HepG2 (cell line): Measurements from ENCODE around the gene ERBB4. TPM values are rescaled to one million over a fixed set of nuclear protein-coding genes. Genes with fewer than 3 reads are reported as not detected.

Experiments
- ATAC-seq: fragments of 200-7000 bp; cut with Tn5 transposase; 3 replicates; pipeline ENCODE4 v1.9.1; 2020; ENCODE audit warnings: mild to moderate bottlenecking, moderate library complexity
- BruUV-seq: library from RNA; stranded (reverse); fragments of 400-500 nt; replicated peaks from 2 replicates; lab custom pipeline; 2021; lab: Mats Ljungman, UMichigan
- CTCF ChIA-PET: fragments of 300-600 bp; formaldehyde crosslinking; extraction: SDS; loops from one replicate; lab custom pipeline; 2021; ENCODE audit warnings: low total read pairs, inconsistent platforms, low intra/inter-chr PET ratio; lab: Yijun Ruan, JAX
- POLR2A ChIA-PET: fragments of 350-600 bp; sonication (Branson Sonifier 250); formaldehyde crosslinking; loops from one replicate; lab custom pipeline; 2020; ENCODE audit warnings: antibody characterized with exemption, inconsistent platforms; lab: Yijun Ruan, JAX
- DNase-seq: peaks from one replicate; pipeline ENCODE4 v3.0.0-alpha.2; 2015; ENCODE audit warnings: low spot score
- FAIRE-seq: peaks from 3 replicates; lab custom pipeline; 2011; peaks lifted over from hg19 to GRCh38; lab: Jason Lieb, UNC
- H2AFZ ChIP-seq: one replicate; pipeline ENCODE4 v1.6.1; 2011; ENCODE audit warnings: low read length, inconsistent platforms
- H3K27ac ChIP-seq: fragments of 300-600 bp; 3 replicates; pipeline ENCODE4 v1.8.0; 2011; ENCODE audit warnings: mixed run types, mild to moderate bottlenecking, mixed read lengths, low read length, inconsistent platforms; ENCODE audit not compliant: insufficient read depth; ENCODE audit errors: extremely low read length
- H3K27me3 ChIP-seq, 2 experiments: fragments of 200-600 bp in 1 of 2; 2 replicates in 1 of 2; 3 replicates in 1 of 2; pipeline versions ENCODE4 v1.6.0 to v1.8.0; 2011; ENCODE audit warnings: low read length in 2 of 2, mild to moderate bottlenecking in 2 of 2, moderate library complexity in 2 of 2, inconsistent platforms in 1 of 2; ENCODE audit not compliant: insufficient read depth in 2 of 2, control insufficient read depth in 1 of 2
- H3K36me3 ChIP-seq, 2 experiments: fragments of 200-600 bp in 1 of 2; replicated peaks in 1 of 2; 2 replicates in 1 of 2; 3 replicates in 1 of 2; pipeline versions ENCODE4 v1.5.1 to v1.8.0; 2011; ENCODE audit warnings: low read length in 2 of 2, inconsistent platforms in 1 of 2; ENCODE audit not compliant: insufficient read depth in 2 of 2, control insufficient read depth in 1 of 2
- H3K4me1 ChIP-seq: 2 replicates; pipeline ENCODE4 v1.5.1; 2012; ENCODE audit warnings: low read length, inconsistent platforms; ENCODE audit not compliant: insufficient read depth
- H3K4me2 ChIP-seq: 2 replicates; pipeline ENCODE4 v1.6.0; 2011; ENCODE audit warnings: low read depth, low read length, inconsistent platforms
- H3K4me3 ChIP-seq, 3 experiments: fragments of 200-600 bp in 1 of 3; sonication (generic), shearing (Covaris generic) in 1 of 3; replicated peaks in 1 of 3; 2 replicates each; pipeline ENCODE4 v1.5.1; 2011 to 2016; ENCODE audit warnings: low read length in 3 of 3, inconsistent platforms in 2 of 3, low read depth in 2 of 3, mild to moderate bottlenecking in 2 of 3, control low read depth in 1 of 3, mixed read lengths in 1 of 3; ENCODE audit not compliant: insufficient read depth in 1 of 3
- H3K79me2 ChIP-seq: one replicate; pipeline ENCODE4 v1.6.1; 2011; ENCODE audit warnings: low read length, inconsistent platforms; ENCODE audit not compliant: insufficient read depth
- H3K9ac ChIP-seq: 2 replicates; pipeline ENCODE4 v1.6.0; 2011; ENCODE audit warnings: mild to moderate bottlenecking, low read depth, low read length, inconsistent platforms; ENCODE audit not compliant: insufficient read depth
- H3K9me3 ChIP-seq: 2 replicates; pipeline ENCODE4 v1.5.1; 2012; ENCODE audit warnings: mild to moderate bottlenecking, low read length
- H4K20me1 ChIP-seq: 2 replicates; pipeline ENCODE4 v1.6.0; 2011; ENCODE audit warnings: inconsistent platforms, mild to moderate bottlenecking, low read length, moderate library complexity; ENCODE audit not compliant: insufficient read depth
- ATF7 ChIP-seq, 2 experiments: fragments of 450-650 bp in 1 of 2; sonication (generic) in 1 of 2; formaldehyde crosslinking in 1 of 2; IDR thresholded peaks; 2 replicates each; pipeline versions ENCODE4 v1.4.0 to v1.6.1; 2016 to 2020; ENCODE audit warnings: antibody characterized with exemption in 1 of 2, mild to moderate bottlenecking in 1 of 2, missing genetic modification reagents in 1 of 2
- CTCF ChIP-seq: sonication (generic); formaldehyde crosslinking; IDR thresholded peaks from 2 replicates; pipeline ENCODE4 v1.5.0; 2020; ENCODE audit warnings: mild to moderate bottlenecking, missing genetic modification reagents, moderate library complexity
- HOXA9 ChIP-seq: sonication (generic); formaldehyde crosslinking; IDR thresholded peaks from 2 replicates; pipeline ENCODE4 v1.8.1; 2022; ENCODE audit warnings: missing genetic modification reagents, mild to moderate bottlenecking, moderate library complexity, borderline replicate concordance
- ZFYVE20 ChIP-seq: sonication (generic); formaldehyde crosslinking; IDR thresholded peaks from 2 replicates; pipeline ENCODE4 v1.8.0; 2023; ENCODE audit warnings: low read depth, mild to moderate bottlenecking, moderate library complexity, missing genetic modification reagents, borderline replicate concordance
- ZNF318 ChIP-seq: sonication (generic); formaldehyde crosslinking; IDR thresholded peaks from 2 replicates; pipeline ENCODE4 v1.4.0; 2020; ENCODE audit warnings: mild to moderate bottlenecking, missing genetic modification reagents
- WGBS: methylation state at CpG from one replicate; pipeline ENCODE4 v1.1.6; 2017; ENCODE audit warnings: low lambda C conversion rate; 5-methylcytosine and 5-hydroxymethylcytosine counted together
- in situ Hi-C: cut with HindIII; loops from 2 replicates; pipeline ENCODE4 v1.10.0; 2017; ENCODE audit warnings: low pct_unique_long_range_greater_than_20kb; ENCODE audit not compliant: extremely low pct_ligation_motif_present
- intact Hi-C: fragments of 100-400 bp; cut with micrococcal nuclease; formaldehyde crosslinking; loops from one replicate; pipeline ENCODE4 v1.10.0; 2022; ENCODE audit not compliant: unreplicated experiment
- polyA plus RNA-seq, 8 experiments: library from polyadenylated mRNA; depleted of rRNA in 3 of 8; stranded (reverse) in 7 of 8; unstranded in 1 of 8; fragments of >200 nt; fragmentation: Illumina TruSeq in 4 of 8; extraction: Trizol in 4 of 8; gene quantifications; 2 replicates each; pipeline versions ENCODE4 v1.2.1 to v1.2.3, GENCODE V29; 2011 to 2016; ENCODE audit warnings: low read depth in 4 of 8, missing spikeins in 1 of 8, mixed read lengths in 1 of 8; ENCODE audit not compliant: insufficient read depth in 1 of 8
- total RNA-seq, 5 experiments: library from RNA; depleted of rRNA; stranded (reverse); fragments of >200 nt; fragmentation: Illumina TruSeq; extraction: Trizol; gene quantifications; 2 replicates each; pipeline ENCODE4 v1.2.3, GENCODE V29; 2016; ENCODE audit warnings: low read depth in 1 of 5

Gene ERBB4
- total and polyA plus RNA-seq, 2 of the 13 experiments (the other 11 are each of a cell fraction or from before 2014, with no cell fraction given): not detected

GRCh38 chr2:212384027-212384426 is 154.6 kb downstream of the ERBB4 start (continued):
- TF ChIP-seq ZNF318 (CRISPR knock-in tag) (no peak), HOXA9 (CRISPR knock-in tag) (no peak)

GRCh38 chr2:212381428-212382102 is 157.0 kb downstream of the ERBB4 start:
- ATAC-seq: no peak
- H3K9me3 ChIP-seq: no peaks in the 10 kb centered on the region
- POLR2A ChIA-PET: no interaction called here
- H3K36me3 ChIP-seq: no peaks in the 10 kb centered on the region
- TF ChIP-seq ATF7 (IDR thresholded peaks at IDR 0.05) (peak; percentile 78), ATF7 (CRISPR knock-in tag; IDR thresholded peaks at IDR 0.05) (no peak), CTCF (CRISPR knock-in tag) (no peak), ZFYVE20 (CRISPR knock-in tag) (no peak)
- WGBS: 43% methylated on average over 1 of the region's 1 CpG
- no peaks in the 10 kb centered on the region for H4K20me1 ChIP-seq
- CTCF ChIA-PET: no interaction called here
- no peak overlapping the region for H3K9ac ChIP-seq
- H3K4me2 ChIP-seq: no peak overlapping the region
- no peaks in the 10 kb centered on the region for H3K4me1 ChIP-seq
- H3K4me3 ChIP-seq: no peak overlapping the region
- no peak overlapping the region for H3K27ac ChIP-seq
- no peak for FAIRE-seq
- intact Hi-C loops (no loop called here), in situ Hi-C loops (no loop called here)
- no peaks in the 10 kb centered on the region for H3K79me2 ChIP-seq
- H3K27me3 ChIP-seq: no peaks in the 10 kb centered on the region
- H2AFZ ChIP-seq: no peak overlapping the region
- DNase-seq: no peak
- no TSS peak for BruUV-seq
